Suprapubic skin (tissue), 3 donors: ENCODE results near the gene CPA1.

Experiments
- CTCF ChIP-seq, 2 donors: fragments of 200-600 bp in 1 of 2; fragments of 450-650 bp in 1 of 2; sonication (generic) in 1 of 2; IDR thresholded peaks; one replicate each; pipeline ENCODE4 v1.5.1; 2016 to 2019; ENCODE audit warnings: antibody characterized with exemption in 2 of 2, mild to moderate bottlenecking in 1 of 2, moderate library complexity in 1 of 2
- POLR2AphosphoS5 ChIP-seq, 3 donors: sonication (generic); formaldehyde crosslinking; IDR thresholded peaks; one replicate each; pipeline ENCODE4 v1.6.1; 2017; ENCODE audit warnings: antibody characterized with exemption in 3 of 3

GRCh38 chr7:130369831-130370550 lies 10.3 kb upstream of the CPA1 start:
- TF ChIP-seq CTCF (IDR thresholded peaks at IDR 0.05): no peak
- TF ChIP-seq POLR2AphosphoS5 (IDR thresholded peaks at IDR 0.05): no peak
